Subcutaneous abdominal adipose tissue (tissue), 5 donors: ENCODE data around the gene HDAC9.
"Not testable (repeated sequence)": the region's sequence is repeated elsewhere in the genome, so short reads cannot be mapped to it uniquely, and the experiment has no call there.

ENCODE experiments used
- H3K27ac ChIP-seq: one replicate; pipeline ENCODE4 v1.7.0; 2013; ENCODE audit warnings: low read depth, mild to moderate bottlenecking, inconsistent platforms, low read length, moderate library complexity
- H3K27me3 ChIP-seq, 5 donors: one replicate each; pipeline ENCODE4 v1.7.0; 2013; ENCODE audit warnings: low read length in 5 of 5, inconsistent platforms in 1 of 5; ENCODE audit not compliant: control insufficient read depth in 5 of 5, insufficient read depth in 4 of 5
- H3K36me3 ChIP-seq, 5 donors: one replicate each; pipeline ENCODE4 v1.7.0; 2013; ENCODE audit warnings: low read length in 5 of 5; ENCODE audit not compliant: control insufficient read depth in 5 of 5, insufficient read depth in 5 of 5
- H3K4me1 ChIP-seq, 5 donors: one replicate each; pipeline ENCODE4 v1.7.0; 2013; ENCODE audit warnings: low read length in 5 of 5, mild to moderate bottlenecking in 3 of 5, moderate library complexity in 1 of 5; ENCODE audit not compliant: control insufficient read depth in 5 of 5, insufficient read depth in 5 of 5
- H3K4me3 ChIP-seq, 5 donors: one replicate each; pipeline ENCODE4 v1.7.0; 2013; ENCODE audit warnings: low read length in 5 of 5, low read depth in 1 of 5
- H3K9ac ChIP-seq, 5 donors: one replicate each; pipeline ENCODE4 v1.7.0; 2013; ENCODE audit warnings: low read length in 5 of 5, mild to moderate bottlenecking in 4 of 5, moderate library complexity in 3 of 5
- H3K9me3 ChIP-seq, 5 donors: one replicate each; pipeline ENCODE4 v1.7.0; 2013; ENCODE audit warnings: low read length in 5 of 5; ENCODE audit not compliant: control insufficient read depth in 5 of 5
- donor health status: healthy.
- donor health status: healthy.
- donor health status: healthy.
- donor health status: healthy.
- donor health status: healthy.

Gene HDAC9

GRCh38 chr7:19023477-19023876 lies 527.9 kb downstream of the HDAC9 start:
- no peaks in the 10 kb centered on the region for H3K9me3 ChIP-seq
- H3K4me3 ChIP-seq = no peak overlapping the region
- no peak overlapping the region for H3K27ac ChIP-seq
- no peak overlapping the region for H3K9ac ChIP-seq
- H3K27me3 ChIP-seq = no peaks in the 10 kb centered on the region
- peaks cover 0 to 6% (median 0%) of the 10 kb centered on the region in 5 donors for H3K4me1 ChIP-seq
- no peaks in the 10 kb centered on the region for H3K36me3 ChIP-seq

GRCh38 chr7:19024261-19024660 lies 528.7 kb downstream of the HDAC9 start:
- H3K9me3 ChIP-seq = no peaks in the 10 kb centered on the region
- no peak overlapping the region for H3K4me3 ChIP-seq
- no peaks in the 10 kb centered on the region for H3K36me3 ChIP-seq
- H3K9ac ChIP-seq = no peak overlapping the region
- H3K27me3 ChIP-seq = no peaks in the 10 kb centered on the region
- no peak overlapping the region for H3K27ac ChIP-seq
- H3K4me1 ChIP-seq = peaks cover 0 to 6% (median 0%) of the 10 kb centered on the region in 5 donors

GRCh38 chr7:19026888-19027287 lies 531.3 kb downstream of the HDAC9 start:
- Histone ChIP-seq H3K9me3 (no peaks in the 10 kb centered on the region), H3K4me3 (no peak overlapping the region), H3K27ac (no peak overlapping the region), H3K4me1 (peaks cover 0 to 6% (median 0%) of the 10 kb centered on the region in 5 donors), H3K27me3 (no peaks in the 10 kb centered on the region), H3K36me3 (no peaks in the 10 kb centered on the region), H3K9ac (no peak overlapping the region)

DNA sequence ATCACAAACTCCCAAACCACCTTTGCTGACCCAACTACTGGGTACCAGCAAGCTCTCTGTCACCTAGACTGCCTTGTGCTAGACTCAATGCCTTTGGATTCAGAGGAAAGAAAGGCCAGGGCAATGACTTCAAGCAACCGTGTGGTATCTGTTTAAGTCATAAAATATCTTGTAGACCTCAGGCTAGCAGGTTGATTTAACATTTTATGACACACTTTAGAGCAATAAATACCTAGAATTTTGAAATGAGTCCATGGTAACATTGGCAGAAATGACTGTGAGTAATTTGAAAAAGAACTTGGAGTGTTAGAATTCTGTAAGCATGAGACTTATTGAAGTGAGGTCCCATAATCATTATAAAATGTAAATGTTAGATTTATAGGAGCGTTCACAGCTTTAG lies 534.7 kb downstream of the HDAC9 start:
- H3K9me3 ChIP-seq = peaks cover 0 to 6% (median 2%) of the 10 kb centered on the region in 5 donors
- H3K9ac ChIP-seq = no peak overlapping the region
- H3K4me3 ChIP-seq = no peak overlapping the region
- H3K27me3 ChIP-seq = no peaks in the 10 kb centered on the region
- H3K4me1 ChIP-seq = no peaks in the 10 kb centered on the region
- H3K36me3 ChIP-seq = no peaks in the 10 kb centered on the region
- peak overlapping the region; percentile 45 for H3K27ac ChIP-seq

DNA sequence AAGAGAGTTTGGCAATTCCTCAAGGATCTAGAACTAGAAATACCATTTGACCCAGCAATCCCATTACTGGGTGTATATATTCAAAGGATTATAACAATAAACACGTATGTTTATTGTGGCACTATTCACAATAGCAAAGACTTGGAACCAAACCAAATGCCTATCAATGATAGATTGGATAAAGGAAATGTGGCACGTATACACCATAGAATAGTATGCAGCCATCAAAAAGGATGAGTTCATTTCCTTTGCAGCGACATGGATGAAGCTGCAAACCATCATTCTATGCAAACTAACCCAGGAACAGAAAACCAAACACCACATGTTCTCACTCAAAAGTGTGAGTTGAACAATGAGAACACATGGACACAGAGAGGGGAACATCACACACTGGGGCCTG lies 537.4 kb downstream of the HDAC9 start:
- H3K27ac ChIP-seq, H3K9me3 ChIP-seq, H3K27me3 ChIP-seq, H3K9ac ChIP-seq, H3K4me1 ChIP-seq, H3K4me3 ChIP-seq, H3K36me3 ChIP-seq: not testable (repeated sequence)

- H3K27me3 ChIP-seq = no peaks in the 10 kb centered on the region
- H3K9ac ChIP-seq = no peak overlapping the region
- H3K36me3 ChIP-seq = peaks cover 0 to 6% (median 2%) of the 10 kb centered on the region in 5 donors
- no peaks in the 10 kb centered on the region for H3K4me1 ChIP-seq
- peaks cover 0 to 3% (median 0%) of the 10 kb centered on the region in 5 donors for H3K9me3 ChIP-seq
- no peak overlapping the region for H3K4me3 ChIP-seq
- no peak overlapping the region for H3K27ac ChIP-seq
These were observed 556.3 kb downstream of the HDAC9 start for GRCh38 chr7:19051767-19052375.
